HL-60 (cell line): ENCODE data around the gene NAALADL2.

Source experiments
- DNase-seq, 2 experiments: peaks; one replicate each; pipeline ENCODE4 v3.0.0-alpha.2; 2010 to 2020; ENCODE audit warnings: low read depth in 1 of 2, low spot score in 1 of 2
- H3K27ac ChIP-seq: fragments of 250-450 bp; sonication (Bioruptor Pico); replicated peaks from 2 replicates; pipeline ENCODE4 v1.5.1; 2020; ENCODE audit warnings: mild to moderate bottlenecking, moderate library complexity
- H3K27me3 ChIP-seq: fragments of 250-450 bp; sonication (Bioruptor Pico); 2 replicates; pipeline ENCODE4 v1.5.1; 2021; ENCODE audit warnings: mild to moderate bottlenecking, moderate library complexity; ENCODE audit not compliant: insufficient read depth, poor library complexity, severe bottlenecking
- H3K4me3 ChIP-seq: replicated peaks from 2 replicates; pipeline ENCODE4 v1.5.1; 2011; ENCODE audit warnings: mild to moderate bottlenecking, control low read depth, low read length; ENCODE audit not compliant: insufficient read depth
- CTCF ChIP-seq: IDR thresholded peaks from one replicate; pipeline ENCODE4 v1.5.1; 2011; ENCODE audit warnings: low read length, control low read depth, inconsistent platforms; ENCODE audit not compliant: insufficient read depth
- GABPA ChIP-seq: IDR thresholded peaks from 2 replicates; pipeline ENCODE4 v1.6.1; 2012; ENCODE audit warnings: low read depth
- POLR2AphosphoS5 ChIP-seq: IDR thresholded peaks from 2 replicates; pipeline ENCODE4 v1.6.1; 2012; ENCODE audit warnings: low read depth
- REST ChIP-seq: IDR thresholded peaks from 2 replicates; pipeline ENCODE4 v1.6.1; 2012; ENCODE audit warnings: low read depth; ENCODE audit not compliant: insufficient replicate concordance
- SPI1 ChIP-seq: IDR thresholded peaks from 2 replicates; pipeline ENCODE4 v1.6.1; 2012; ENCODE audit warnings: low read depth, mild to moderate bottlenecking, borderline replicate concordance

Gene NAALADL2

GRCh38 chr3:175029828-175030227, 170.7 kb downstream of the NAALADL2 start:
- Histone ChIP-seq H3K27ac (no peak overlapping the region), H3K27me3 (no peaks in the 10 kb centered on the region), H3K4me3 (no peak overlapping the region)
- TF ChIP-seq GABPA (no peak), REST (no peak), CTCF (no peak), POLR2AphosphoS5 (no peak), SPI1 (no peak)
- DNase-seq: no peak

- no peak for DNase-seq
- Histone ChIP-seq H3K27ac (no peak overlapping the region), H3K4me3 (no peak overlapping the region), H3K27me3 (no peaks in the 10 kb centered on the region)
- TF ChIP-seq GABPA: no peak
- TF ChIP-seq REST: no peak
- TF ChIP-seq SPI1: no peak
- TF ChIP-seq CTCF: no peak
- no peak for TF ChIP-seq POLR2AphosphoS5
These were observed 180.7 kb downstream of the NAALADL2 start for GRCh38 chr3:175039875-175040274.

GRCh38 chr3:175041369-175041768, 182.2 kb downstream of the NAALADL2 start:
- no peak overlapping the region for H3K27ac ChIP-seq
- no peak for DNase-seq
- TF ChIP-seq POLR2AphosphoS5 (no peak), REST (no peak), CTCF (no peak), SPI1 (no peak), GABPA (no peak)
- H3K4me3 ChIP-seq: no peak overlapping the region
- no peaks in the 10 kb centered on the region for H3K27me3 ChIP-seq
